Kidney epithelial cell (primary cell): ENCODE data around the gene RHBDF2. TPM values are rescaled to one million over a fixed set of nuclear protein-coding genes. Genes with fewer than 3 reads are reported as not detected.
A peak's percentile ranks its signal among the peaks of the same experiment; 100 is the strongest.

Experiments
- DNase-seq: peaks from one replicate; pipeline ENCODE4 v3.0.0-alpha.2; 2010; ENCODE audit warnings: low read depth
- H3K27me3 ChIP-seq: 2 replicates; pipeline ENCODE4 v1.6.0; 2011; ENCODE audit warnings: low read length; ENCODE audit not compliant: control insufficient read depth, insufficient read depth
- H3K36me3 ChIP-seq: 2 replicates; pipeline ENCODE4 v1.5.1; 2011; ENCODE audit warnings: low read length; ENCODE audit not compliant: control insufficient read depth, insufficient read depth
- H3K4me3 ChIP-seq: 2 replicates; pipeline ENCODE4 v1.5.1; 2011; ENCODE audit warnings: low read depth, mild to moderate bottlenecking, control low read depth, low read length
- CTCF ChIP-seq: IDR thresholded peaks from 2 replicates; pipeline ENCODE4 v1.5.1; 2011; ENCODE audit warnings: mild to moderate bottlenecking, moderate library complexity, low read length, control low read depth, inconsistent platforms; ENCODE audit not compliant: insufficient read depth, poor library complexity, severe bottlenecking
- total RNA-seq: library from RNA; depleted of rRNA; stranded (reverse); fragments of >200 nt; gene quantifications from 2 replicates; pipeline ENCODE4 v1.2.3, GENCODE V29; 2015

The RHBDF2 gene
- total RNA-seq, 1 donor from 2014 or later: 101 TPM

GRCh38 chr17:76475302-76475701 is 25.9 kb downstream of the RHBDF2 start:
- no peak overlapping the region for H3K4me3 ChIP-seq
- H3K27me3 ChIP-seq: no peaks in the 10 kb centered on the region
- no peak for DNase-seq
- peaks cover 2% of the 10 kb centered on the region for H3K36me3 ChIP-seq
- no peak for TF ChIP-seq CTCF

- TF ChIP-seq CTCF: no peak
- peaks cover 2% of the 10 kb centered on the region for H3K36me3 ChIP-seq
- no peak for DNase-seq
- no peaks in the 10 kb centered on the region for H3K27me3 ChIP-seq
- H3K4me3 ChIP-seq: no peak overlapping the region
Observed at GRCh38 chr17:76474894-76475293, 26.3 kb downstream of the RHBDF2 start.

- no peak for DNase-seq
- Histone ChIP-seq H3K36me3 (peaks cover 2% of the 10 kb centered on the region), H3K4me3 (no peak overlapping the region), H3K27me3 (no peaks in the 10 kb centered on the region)
- TF ChIP-seq CTCF: no peak
Observed at GRCh38 chr17:76474238-76474637, 27.0 kb downstream of the RHBDF2 start.

- peak; percentile 45 for TF ChIP-seq CTCF
- DNase-seq: no peak
- no peak overlapping the region for H3K4me3 ChIP-seq
- H3K36me3 ChIP-seq: peaks cover 2% of the 10 kb centered on the region
- no peaks in the 10 kb centered on the region for H3K27me3 ChIP-seq
Observed at GRCh38 chr17:76473541-76473985, 27.7 kb downstream of the RHBDF2 start.

GRCh38 chr17:76472726-76473125 is 28.5 kb downstream of the RHBDF2 start:
- Histone ChIP-seq H3K36me3 (peaks cover 2% of the 10 kb centered on the region), H3K4me3 (no peak overlapping the region), H3K27me3 (no peaks in the 10 kb centered on the region)
- DNase-seq: no peak
- TF ChIP-seq CTCF: no peak

GRCh38 chr17:76472258-76472645 is 29.0 kb downstream of the RHBDF2 start:
- H3K4me3 ChIP-seq: no peak overlapping the region
- TF ChIP-seq CTCF: no peak
- H3K27me3 ChIP-seq: no peaks in the 10 kb centered on the region
- peaks cover 2% of the 10 kb centered on the region for H3K36me3 ChIP-seq
- DNase-seq: no peak
